Measurements from ENCODE around the gene NMRAL1. TPM values are rescaled to one million over a fixed set of nuclear protein-coding genes. Genes with fewer than 3 reads are reported as not detected.

The NMRAL1 gene
- polyA plus RNA-seq, 1 donor from 2014 or later, result 6.3 TPM

GRCh38 chr16:4471869-4472268, 2.6 kb downstream of the NMRAL1 start:
- H3K27me3 ChIP-seq (ENCODE audit: insufficient read depth, low read depth, low read length), result peaks cover 8% of the 10 kb centered on the region
- H4K20me1 ChIP-seq (ENCODE audit: insufficient read depth), result no peaks in the 10 kb centered on the region

GRCh38 chr16:4468972-4469371, 5.5 kb downstream of the NMRAL1 start:
- Histone ChIP-seq H3F3A (ENCODE audit: insufficient read depth, low read length, poor library complexity, severe bottlenecking) (no peaks in the 10 kb centered on the region), H3K9me2 (ENCODE audit: insufficient read depth, low read length) (no peaks in the 10 kb centered on the region), H3K79me2 (replicated peaks; ENCODE audit: insufficient read depth, low read length) (no peaks in the 10 kb centered on the region), H2AFZ (ENCODE audit: low read depth, low read length) (no peak overlapping the region), H3K4me2 (ENCODE audit: low read length) (no peak overlapping the region), H4K20me1 (ENCODE audit: insufficient read depth) (no peaks in the 10 kb centered on the region), H3K36me3 (ENCODE audit: insufficient read depth, low read length) (no peaks in the 10 kb centered on the region), H3K4me3 (ENCODE audit: low read length) (no peak overlapping the region), H3K9me3 (ENCODE audit: low read length) (no peaks in the 10 kb centered on the region), H3K27me3 (ENCODE audit: insufficient read depth, low read depth, low read length) (peaks cover 2% of the 10 kb centered on the region), H3K27ac (ENCODE audit: low read length) (no peak overlapping the region), H3K9ac (ENCODE audit: low read length) (no peak overlapping the region)
- TF ChIP-seq EP300 (conservative IDR thresholded peaks at IDR 0.05; ENCODE audit: poor library complexity, severe bottlenecking), result no peak
- TF ChIP-seq RAD21 (conservative IDR thresholded peaks at IDR 0.05), result no peak
- TF ChIP-seq MXI1 (conservative IDR thresholded peaks at IDR 0.05; ENCODE audit: poor library complexity, severe bottlenecking), result no peak
- no peak for TF ChIP-seq POLR2AphosphoS5 (IDR thresholded peaks at IDR 0.05)
- no peak for TF ChIP-seq SMC3 (conservative IDR thresholded peaks at IDR 0.05; ENCODE audit: poor library complexity)
- no peak for TF ChIP-seq REST (IDR thresholded peaks at IDR 0.05; ENCODE audit: borderline replicate concordance)
- TF ChIP-seq EZH2 (IDR thresholded peaks at IDR 0.05; ENCODE audit: borderline replicate concordance, insufficient read depth, low read length, poor library complexity, severe bottlenecking), result no peak
- no peak for TF ChIP-seq TAF1 (IDR thresholded peaks at IDR 0.05; ENCODE audit: low read depth)

More at GRCh38 chr16:4471869-4472268, 2.6 kb downstream of the NMRAL1 start:
- Histone ChIP-seq H2AFZ (ENCODE audit: low read depth, low read length) (no peak overlapping the region), H3K79me2 (replicated peaks; ENCODE audit: insufficient read depth, low read length) (peaks cover under 1% of the 10 kb centered on the region), H3K36me3 (ENCODE audit: insufficient read depth, low read length) (no peaks in the 10 kb centered on the region), H3K9ac (ENCODE audit: low read length) (no peak overlapping the region), H3K27ac (ENCODE audit: low read length) (no peak overlapping the region), H3K9me2 (ENCODE audit: insufficient read depth, low read length) (no peaks in the 10 kb centered on the region), H3K9me3 (ENCODE audit: low read length) (no peaks in the 10 kb centered on the region), H3K4me2 (ENCODE audit: low read length) (no peak overlapping the region), H3F3A (ENCODE audit: insufficient read depth, low read length, poor library complexity, severe bottlenecking) (no peaks in the 10 kb centered on the region), H3K4me3 (ENCODE audit: low read length) (no peak overlapping the region)
- TF ChIP-seq SMC3 (conservative IDR thresholded peaks at IDR 0.05; ENCODE audit: poor library complexity), result no peak
- TF ChIP-seq TAF1 (IDR thresholded peaks at IDR 0.05; ENCODE audit: low read depth), result no peak
- TF ChIP-seq RAD21 (conservative IDR thresholded peaks at IDR 0.05), result no peak
- no peak for TF ChIP-seq MXI1 (conservative IDR thresholded peaks at IDR 0.05; ENCODE audit: poor library complexity, severe bottlenecking)
- no peak for TF ChIP-seq POLR2AphosphoS5 (IDR thresholded peaks at IDR 0.05)
- TF ChIP-seq REST (IDR thresholded peaks at IDR 0.05; ENCODE audit: borderline replicate concordance), result no peak
- no peak for TF ChIP-seq EP300 (conservative IDR thresholded peaks at IDR 0.05; ENCODE audit: poor library complexity, severe bottlenecking)
- no peak for TF ChIP-seq EZH2 (IDR thresholded peaks at IDR 0.05; ENCODE audit: borderline replicate concordance, insufficient read depth, low read length, poor library complexity, severe bottlenecking)
- no peak for TF ChIP-seq CTCF (IDR thresholded peaks at IDR 0.05; ENCODE audit: poor library complexity, severe bottlenecking)
